HCT116 (cell line): ENCODE results near the gene PHF21B. TPM values are rescaled to one million over a fixed set of nuclear protein-coding genes. Genes with fewer than 3 reads are reported as not detected.

ENCODE experiments used
- ATAC-seq: fragments of 200-7000 bp; cut with Tn5 transposase; 2 replicates; pipeline ENCODE4 v1.9.1; 2020; ENCODE audit warnings: mild to moderate bottlenecking, moderate library complexity
- BruUV-seq: library from RNA; stranded (reverse); fragments of 400-500 nt; replicated peaks from 2 replicates; lab custom pipeline; 2021; lab: Mats Ljungman, UMichigan
- CTCF ChIA-PET: fragments of 300-600 bp; sonication (Branson Sonifier 250); formaldehyde crosslinking; loops from one replicate; lab custom pipeline; 2021; ENCODE audit warnings: antibody characterized with exemption; lab: Charles Lee
- POLR2A ChIA-PET: fragments of 300-600, 350-600 bp; sonication (Branson Sonifier 250); formaldehyde crosslinking; loops from one replicate; lab custom pipeline; 2021; ENCODE audit warnings: antibody characterized with exemption; lab: Charles Lee
- RAD21 ChIA-PET, 2 experiments: fragments of 300-600 bp; sonication (Branson Sonifier 250); formaldehyde crosslinking; loops; one replicate each; lab custom pipeline; 2023; ENCODE audit warnings: low total read pairs in 2 of 2; ENCODE audit not compliant: uncharacterized antibody in 2 of 2, unreplicated experiment in 2 of 2, low non-redundant PET in 1 of 2; lab: Charles Lee
- DNase-seq: peaks from one replicate; pipeline ENCODE4 v3.0.0-alpha.2; 2010; ENCODE audit warnings: low read depth, low spot score
- H2AFZ ChIP-seq: fragments of 200-600 bp; shearing (Covaris generic), sonication (generic); 2 replicates; pipeline ENCODE4 v1.6.1; 2017; ENCODE audit warnings: low read depth, mixed run types, mixed read lengths, antibody characterized with exemption, low read length; ENCODE audit not compliant: poor library complexity, severe bottlenecking
- H3K27ac ChIP-seq: 2 replicates; pipeline ENCODE4 v1.5.1; 2012; ENCODE audit warnings: low read depth, low read length
- H3K27me3 ChIP-seq: fragments of 200-600 bp; sonication (generic); 2 replicates; pipeline ENCODE4 v1.6.1; 2016; ENCODE audit warnings: mixed run types, low read length, mixed read lengths; ENCODE audit not compliant: insufficient read depth
- H3K36me3 ChIP-seq, 2 experiments: fragments of 200-500 bp in 1 of 2; fragments of 200-600 bp in 1 of 2; sonication (Bioruptor generic) in 1 of 2; sonication (generic) in 1 of 2; 2 replicates each; pipeline versions ENCODE4 v1.5.1 to v1.6.1; 2014 to 2016; ENCODE audit warnings: low read length in 2 of 2, inconsistent platforms in 1 of 2, mixed read lengths in 1 of 2, mixed run types in 1 of 2; ENCODE audit not compliant: insufficient read depth in 2 of 2, control insufficient read depth in 1 of 2
- H3K4me1 ChIP-seq, 2 experiments: fragments of 200-600 bp in 1 of 2; sonication (generic) in 1 of 2; 2 replicates each; pipeline versions ENCODE4 v1.5.1 to v1.6.1; 2012 to 2017; ENCODE audit warnings: low read length in 2 of 2, inconsistent platforms in 1 of 2, mild to moderate bottlenecking in 1 of 2, mixed read lengths in 1 of 2, mixed run types in 1 of 2, moderate library complexity in 1 of 2; ENCODE audit not compliant: insufficient read depth in 2 of 2, control insufficient read depth in 1 of 2
- H3K4me2 ChIP-seq: fragments of 200-600 bp; sonication (generic); 2 replicates; pipeline ENCODE4 v1.6.1; 2017; ENCODE audit warnings: mixed run types, low read length, mixed read lengths
- H3K4me3 ChIP-seq, 2 experiments: fragments of 200-600 bp in 1 of 2; sonication (generic) in 1 of 2; replicated peaks in 1 of 2; 2 replicates each; pipeline ENCODE4 v1.5.1; 2011 to 2016; ENCODE audit warnings: low read length in 2 of 2, control low read depth in 1 of 2, low read depth in 1 of 2, mild to moderate bottlenecking in 1 of 2, mixed read lengths in 1 of 2, mixed run types in 1 of 2
- H3K79me2 ChIP-seq: fragments of 200-600 bp; sonication (generic); 2 replicates; pipeline ENCODE4 v1.6.1; 2017; ENCODE audit warnings: mild to moderate bottlenecking, mixed run types, low read length, moderate library complexity, mixed read lengths; ENCODE audit not compliant: insufficient read depth
- H3K9ac ChIP-seq: fragments of 200-600 bp; sonication (generic); 2 replicates; pipeline ENCODE4 v1.6.1; 2016; ENCODE audit warnings: low read length, mixed read lengths
- H3K9me2 ChIP-seq: fragments of 200-600 bp; sonication (generic), shearing (Covaris generic); 2 replicates; pipeline ENCODE4 v1.6.1; 2017; ENCODE audit warnings: mixed run types, mild to moderate bottlenecking, moderate library complexity; ENCODE audit not compliant: insufficient read depth
- H3K9me3 ChIP-seq, 2 experiments: fragments of 200-500 bp in 1 of 2; fragments of 200-600 bp in 1 of 2; sonication (Bioruptor generic) in 1 of 2; sonication (generic) in 1 of 2; 2 replicates each; pipeline ENCODE4 v1.6.1; 2014 to 2017; ENCODE audit warnings: low read length in 2 of 2, mixed read lengths in 2 of 2, inconsistent platforms in 1 of 2, low read depth in 1 of 2, mild to moderate bottlenecking in 1 of 2, mixed run types in 1 of 2, moderate library complexity in 1 of 2; ENCODE audit not compliant: control insufficient read depth in 1 of 2, insufficient read depth in 1 of 2
- H4K20me1 ChIP-seq: fragments of 200-600 bp; sonication (generic), shearing (Covaris generic); 2 replicates; pipeline ENCODE4 v1.6.1; 2017; ENCODE audit warnings: mixed run types, mild to moderate bottlenecking, moderate library complexity; ENCODE audit not compliant: insufficient read depth
- ATF3 ChIP-seq: IDR thresholded peaks from 2 replicates; pipeline ENCODE4 v1.6.1; 2012
- CBX3 ChIP-seq: IDR thresholded peaks from 2 replicates; pipeline ENCODE4 v1.6.1; 2012; ENCODE audit warnings: low read depth
- CTCF ChIP-seq, 3 experiments: fragments of 200-600 bp in 1 of 3; sonication (generic) in 1 of 3; IDR thresholded peaks in 2 of 3; conservative IDR thresholded peaks in 1 of 3; 2 replicates each; pipeline ENCODE4 v1.5.1; 2012 to 2017; ENCODE audit warnings: low read depth in 2 of 3, low read length in 2 of 3, antibody characterized with exemption in 1 of 3, borderline replicate concordance in 1 of 3, control low read depth in 1 of 3, mild to moderate bottlenecking in 1 of 3, mixed read lengths in 1 of 3, mixed run types in 1 of 3, moderate library complexity in 1 of 3; ENCODE audit not compliant: insufficient read depth in 1 of 3
- EGR1 ChIP-seq: IDR thresholded peaks from 2 replicates; pipeline ENCODE4 v1.6.1; 2012; ENCODE audit warnings: low read depth
- ELF1 ChIP-seq: IDR thresholded peaks from 2 replicates; pipeline ENCODE4 v1.6.1; 2012; ENCODE audit warnings: low read depth, borderline replicate concordance
- EZH2 ChIP-seq: fragments of 200-600 bp; sonication (generic); IDR thresholded peaks from 2 replicates; pipeline ENCODE4 v1.6.1; 2017; ENCODE audit warnings: antibody characterized with exemption, mixed run types
- EZH2phosphoT487 ChIP-seq: fragments of 200-600 bp; IDR thresholded peaks from 2 replicates; pipeline ENCODE4 v1.6.1; 2018; ENCODE audit warnings: antibody characterized with exemption, borderline replicate concordance
- FOSL1 ChIP-seq: IDR thresholded peaks from 2 replicates; pipeline ENCODE4 v1.6.1; 2012; ENCODE audit warnings: low read depth
- MAX ChIP-seq: IDR thresholded peaks from 2 replicates; pipeline ENCODE4 v1.6.1; 2012
- POLR2A ChIP-seq: IDR thresholded peaks from 2 replicates; pipeline ENCODE4 v1.7.0; 2011; ENCODE audit warnings: borderline replicate concordance; ENCODE audit not compliant: insufficient read depth, insufficient read length; ENCODE audit errors: extremely low read depth
- POLR2AphosphoS5 ChIP-seq: IDR thresholded peaks from 2 replicates; pipeline ENCODE4 v1.6.1; 2011; ENCODE audit warnings: mild to moderate bottlenecking, low read depth, low read length, moderate library complexity
- RAD21 ChIP-seq: IDR thresholded peaks from 2 replicates; pipeline ENCODE4 v1.6.1; 2012; ENCODE audit warnings: low read depth, mild to moderate bottlenecking
- REST ChIP-seq: IDR thresholded peaks from 2 replicates; pipeline ENCODE4 v1.6.1; 2012; ENCODE audit warnings: low read depth
- SIN3A ChIP-seq: IDR thresholded peaks from 2 replicates; pipeline ENCODE4 v1.6.1; 2012; ENCODE audit warnings: low read depth
- SP1 ChIP-seq: IDR thresholded peaks from 2 replicates; pipeline ENCODE4 v1.6.1; 2012; ENCODE audit warnings: low read depth
- SRF ChIP-seq: IDR thresholded peaks from 2 replicates; pipeline ENCODE4 v1.6.1; 2012; ENCODE audit warnings: low read depth
- TCF7L2 ChIP-seq: IDR thresholded peaks from 2 replicates; pipeline ENCODE4 v1.7.0; 2011; ENCODE audit warnings: borderline replicate concordance, inconsistent platforms; ENCODE audit not compliant: insufficient read depth, insufficient read length; ENCODE audit errors: extremely low read depth
- ZFX ChIP-seq: fragments of 450-650 bp; IDR thresholded peaks from 2 replicates; pipeline ENCODE4 v1.6.1; 2017
- ZNF274 ChIP-seq: fragments of 200-500 bp; sonication (Bioruptor generic); IDR thresholded peaks from 2 replicates; pipeline ENCODE4 v1.6.1; 2014; ENCODE audit warnings: mild to moderate bottlenecking, low read depth, low read length, inconsistent platforms
- intact Hi-C: fragments of 100-400 bp; cut with micrococcal nuclease; formaldehyde crosslinking; loops from 2 replicates; pipeline ENCODE4 v1.10.0; 2022
- total RNA-seq: library from RNA; stranded (reverse); gene quantifications from one replicate; pipeline ENCODE4 v1.2.1, GENCODE V29; 2021; ENCODE audit not compliant: unreplicated experiment

The PHF21B gene
- total RNA-seq, 1 experiment from 2014 or later = not detected

GRCh38 chr22:45047260-45047659 lies 37.5 kb upstream of the PHF21B start (continued):
- TF ChIP-seq ATF3 = no peak
- TF ChIP-seq SP1 = no peak
- TF ChIP-seq SRF = no peak
- no peak for TF ChIP-seq POLR2A
- no peak for TF ChIP-seq ZNF274
- TF ChIP-seq, all 23 proteins: peak for 0

GRCh38 chr22:45045208-45045607 lies 35.4 kb upstream of the PHF21B start:
- Histone ChIP-seq H3K4me2 (no peak overlapping the region), H3K9me3 (no peaks in the 10 kb centered on the region), H4K20me1 (no peaks in the 10 kb centered on the region), H3K4me3 (no peak overlapping the region), H3K27me3 (peaks cover 43% of the 10 kb centered on the region), H3K79me2 (no peaks in the 10 kb centered on the region), H3K9ac (no peak overlapping the region), H3K4me1 (no peaks in the 10 kb centered on the region), H3K36me3 (no peaks in the 10 kb centered on the region), H3K27ac (no peak overlapping the region), H3K9me2 (no peaks in the 10 kb centered on the region), H2AFZ (no peak overlapping the region)
- RAD21 ChIA-PET = no interaction called here
- POLR2A ChIA-PET = no interaction called here
- no peak for ATAC-seq
- BruUV-seq = no TSS peak
- CTCF ChIA-PET = no interaction called here
- intact Hi-C loops = no loop called here
- no peak for DNase-seq
- TF ChIP-seq SRF = no peak
- TF ChIP-seq EGR1 = no peak
- no peak for TF ChIP-seq ELF1
- no peak for TF ChIP-seq FOSL1
- no peak for TF ChIP-seq TCF7L2
- TF ChIP-seq SP1 = no peak
- no peak for TF ChIP-seq EZH2
- no peak for TF ChIP-seq CTCF (IDR thresholded peaks at IDR 0.05 in 2 of 3, conservative IDR thresholded peaks at IDR 0.05 in 1 of 3; ENCODE audit: borderline replicate concordance in 1 of 3, insufficient read depth in 1 of 3, low read depth in 2 of 3, low read length in 2 of 3)
- TF ChIP-seq POLR2A = no peak
- no peak for TF ChIP-seq SIN3A
- no peak for TF ChIP-seq MAX
- no peak for TF ChIP-seq ZNF274
- TF ChIP-seq EZH2phosphoT487 = no peak
- no peak for TF ChIP-seq POLR2AphosphoS5
- TF ChIP-seq RAD21 = no peak
- TF ChIP-seq REST = no peak
- no peak for TF ChIP-seq CBX3
- TF ChIP-seq ZFX = no peak
